GM19238 (cell line): Measurements from ENCODE around the gene RAG1.

Experiments used
- DNase-seq: peaks from one replicate; pipeline ENCODE4 v3.0.0; 2011; ENCODE audit warnings: low spot score; ENCODE audit not compliant: insufficient read length

RAG1 gene

GRCh38 chr11:36627471-36627870, 59.7 kb downstream of the RAG1 start:
- no peak for DNase-seq

GRCh38 chr11:36628141-36628540, 60.3 kb downstream of the RAG1 start:
- no peak for DNase-seq

GRCh38 chr11:36628765-36629244, 61.0 kb downstream of the RAG1 start:
- no peak for DNase-seq
